Endothelial cell (in vitro differentiated cells): ENCODE results near the gene KLC1. TPM values are rescaled to one million over a fixed set of nuclear protein-coding genes. Genes with fewer than 3 reads are reported as not detected.

Source experiments
- DNase-seq: peaks from one replicate; pipeline ENCODE4 v3.0.0; 2021; ENCODE audit warnings: low spot score
- H3K27ac Mint-ChIP-seq: one replicate; pipeline ENCODE4 v1.8.0; 2021; ENCODE audit warnings: mixed read lengths, inconsistent platforms; ENCODE audit not compliant: unreplicated experiment
- H3K27me3 Mint-ChIP-seq: one replicate; pipeline ENCODE4 v1.8.0; 2021; ENCODE audit warnings: mild to moderate bottlenecking, moderate library complexity, mixed read lengths, inconsistent platforms; ENCODE audit not compliant: unreplicated experiment
- H3K36me3 Mint-ChIP-seq: one replicate; pipeline ENCODE4 v1.8.0; 2021; ENCODE audit warnings: mild to moderate bottlenecking, low read depth, mixed read lengths, inconsistent platforms; ENCODE audit not compliant: unreplicated experiment
- H3K4me1 Mint-ChIP-seq: one replicate; pipeline ENCODE4 v1.8.0; 2021; ENCODE audit warnings: mild to moderate bottlenecking, mixed read lengths, inconsistent platforms; ENCODE audit not compliant: unreplicated experiment
- H3K4me3 Mint-ChIP-seq: one replicate; pipeline ENCODE4 v1.8.0; 2021; ENCODE audit warnings: mild to moderate bottlenecking, mixed read lengths, inconsistent platforms; ENCODE audit not compliant: unreplicated experiment
- H3K9me3 Mint-ChIP-seq: one replicate; pipeline ENCODE4 v1.8.0; 2021; ENCODE audit warnings: mixed read lengths, inconsistent platforms; ENCODE audit not compliant: unreplicated experiment
- total RNA-seq: library from RNA; stranded (reverse); fragmentation: NEBNext Ultra II Directional; extraction: Animal tissue kit (Norgen Biotek cat#: 25700); gene quantifications from one replicate; pipeline ENCODE4 v1.2.1, GENCODE V29; 2021; ENCODE audit not compliant: unreplicated experiment
- TF ChIP-seq, protein P1 (sequence below): fragments of 200-600 bp; sonication (generic); IDR thresholded peaks from one replicate; pipeline ENCODE4 v1.5.0; 2021; ENCODE audit warnings: antibody characterized with exemption; ENCODE audit not compliant: unreplicated experiment

The KLC1 gene
- total RNA-seq, 1 donor from 2014 or later, result 220 TPM

- H3K27me3 Mint-ChIP-seq, result peaks cover 3% of the 10 kb centered on the region
- DNase-seq, result no peak
- H3K4me3 Mint-ChIP-seq, result no peak overlapping the region
- peaks cover 5% of the 10 kb centered on the region for H3K36me3 Mint-ChIP-seq
- TF ChIP-seq, protein P1, sequence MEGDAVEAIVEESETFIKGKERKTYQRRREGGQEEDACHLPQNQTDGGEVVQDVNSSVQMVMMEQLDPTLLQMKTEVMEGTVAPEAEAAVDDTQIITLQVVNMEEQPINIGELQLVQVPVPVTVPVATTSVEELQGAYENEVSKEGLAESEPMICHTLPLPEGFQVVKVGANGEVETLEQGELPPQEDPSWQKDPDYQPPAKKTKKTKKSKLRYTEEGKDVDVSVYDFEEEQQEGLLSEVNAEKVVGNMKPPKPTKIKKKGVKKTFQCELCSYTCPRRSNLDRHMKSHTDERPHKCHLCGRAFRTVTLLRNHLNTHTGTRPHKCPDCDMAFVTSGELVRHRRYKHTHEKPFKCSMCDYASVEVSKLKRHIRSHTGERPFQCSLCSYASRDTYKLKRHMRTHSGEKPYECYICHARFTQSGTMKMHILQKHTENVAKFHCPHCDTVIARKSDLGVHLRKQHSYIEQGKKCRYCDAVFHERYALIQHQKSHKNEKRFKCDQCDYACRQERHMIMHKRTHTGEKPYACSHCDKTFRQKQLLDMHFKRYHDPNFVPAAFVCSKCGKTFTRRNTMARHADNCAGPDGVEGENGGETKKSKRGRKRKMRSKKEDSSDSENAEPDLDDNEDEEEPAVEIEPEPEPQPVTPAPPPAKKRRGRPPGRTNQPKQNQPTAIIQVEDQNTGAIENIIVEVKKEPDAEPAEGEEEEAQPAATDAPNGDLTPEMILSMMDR, result no peak
- H3K4me1 Mint-ChIP-seq, result peaks cover 5% of the 10 kb centered on the region
- H3K9me3 Mint-ChIP-seq, result no peaks in the 10 kb centered on the region
- no peak overlapping the region for H3K27ac Mint-ChIP-seq
Measured at GRCh38 chr14:103723748-103724081, 94.7 kb downstream of the KLC1 start.

GRCh38 chr14:103724116-103724515 lies 95.1 kb downstream of the KLC1 start:
- Mint-ChIP-seq H3K4me3 (no peak overlapping the region), H3K27ac (no peak overlapping the region), H3K27me3 (peaks cover 2% of the 10 kb centered on the region), H3K36me3 (peaks cover 7% of the 10 kb centered on the region), H3K9me3 (no peaks in the 10 kb centered on the region), H3K4me1 (peaks cover 6% of the 10 kb centered on the region)
- TF ChIP-seq, protein P1, result no peak
- DNase-seq, result no peak

GRCh38 chr14:103725001-103725682 lies 96.1 kb downstream of the KLC1 start:
- Mint-ChIP-seq H3K9me3 (no peaks in the 10 kb centered on the region), H3K27ac (no peak overlapping the region), H3K36me3 (peaks cover 14% of the 10 kb centered on the region), H3K4me1 (peaks cover 11% of the 10 kb centered on the region), H3K4me3 (no peak overlapping the region), H3K27me3 (peaks cover 2% of the 10 kb centered on the region)
- TF ChIP-seq, protein P1, result no peak
- DNase-seq, result no peak

GRCh38 chr14:103725739-103726395 lies 96.9 kb downstream of the KLC1 start:
- peaks cover 11% of the 10 kb centered on the region for H3K4me1 Mint-ChIP-seq
- TF ChIP-seq, protein P1, result no peak
- peaks cover 14% of the 10 kb centered on the region for H3K36me3 Mint-ChIP-seq
- H3K27ac Mint-ChIP-seq, result no peak overlapping the region
- H3K4me3 Mint-ChIP-seq, result no peak overlapping the region
- peaks cover 2% of the 10 kb centered on the region for H3K27me3 Mint-ChIP-seq
- DNase-seq, result no peak
- no peaks in the 10 kb centered on the region for H3K9me3 Mint-ChIP-seq

DNA sequence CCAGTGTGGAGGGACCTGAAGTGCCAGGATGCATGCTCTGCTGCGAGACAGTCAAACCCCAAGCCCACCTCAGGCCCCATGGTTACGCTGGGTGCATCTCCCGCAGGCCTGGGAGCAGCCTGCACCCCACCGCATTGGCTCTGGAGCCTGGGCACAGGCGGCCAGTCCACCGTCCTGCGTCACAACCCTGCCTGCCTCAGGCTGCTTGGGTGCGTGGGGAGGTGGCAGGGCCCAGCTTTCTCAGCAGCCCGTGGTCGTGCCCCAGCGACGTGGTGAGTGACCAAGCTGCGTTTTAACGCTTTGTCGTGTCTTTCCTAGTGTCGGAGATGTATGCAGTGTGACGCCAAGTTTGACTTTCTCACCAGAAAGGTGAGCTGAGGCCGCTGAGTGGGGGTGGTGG lies 97.5 kb downstream of the KLC1 start:
- Mint-ChIP-seq H3K36me3 (peaks cover 14% of the 10 kb centered on the region), H3K27ac (no peak overlapping the region), H3K4me3 (no peak overlapping the region), H3K27me3 (peaks cover 2% of the 10 kb centered on the region), H3K9me3 (no peaks in the 10 kb centered on the region), H3K4me1 (peaks cover 11% of the 10 kb centered on the region)
- no peak for DNase-seq
- TF ChIP-seq, protein P1, result no peak
